Vagina (tissue), 2 donors: Measurements from ENCODE around the gene RND1.

ENCODE experiments used
- POLR2A ChIP-seq, 2 donors: fragments of 450-650 bp; IDR thresholded peaks; one replicate each; pipeline ENCODE4 v1.6.1; 2017; ENCODE audit warnings: antibody characterized with exemption in 2 of 2, mild to moderate bottlenecking in 2 of 2, moderate library complexity in 2 of 2
- POLR2AphosphoS5 ChIP-seq, 2 donors: sonication (generic); formaldehyde crosslinking; IDR thresholded peaks; one replicate each; pipeline ENCODE4 v1.9.0; 2017; ENCODE audit warnings: antibody characterized with exemption in 2 of 2, mild to moderate bottlenecking in 2 of 2, low read depth in 1 of 2; ENCODE audit not compliant: insufficient read depth in 1 of 2

- TF ChIP-seq POLR2A (IDR thresholded peaks at IDR 0.05) = no peak
- TF ChIP-seq POLR2AphosphoS5 (IDR thresholded peaks at IDR 0.05; ENCODE audit: insufficient read depth in 1 of 2, low read depth in 1 of 2) = no peak
These were observed 49.4 kb downstream of the RND1 start for GRCh38 chr12:48816143-48816854.
